SU-DHL-6 (cell line): Measurements from ENCODE around the gene NOS3.

Experiments used
- EZH2phosphoT487 ChIP-seq: fragments of 200-600 bp; sonication (generic), shearing (Covaris generic); conservative IDR thresholded peaks from 2 replicates; pipeline ENCODE4 v1.6.1; 2018; ENCODE audit warnings: mild to moderate bottlenecking, antibody characterized with exemption, low read length, moderate library complexity, mixed read lengths
- TF ChIP-seq, protein P1 (sequence below): fragments of 200-600 bp; sonication (generic); IDR thresholded peaks from one replicate; pipeline ENCODE4 v1.5.1; 2017; ENCODE audit warnings: antibody characterized with exemption, mild to moderate bottlenecking, low read length, moderate library complexity; ENCODE audit not compliant: insufficient read depth, poor library complexity, severe bottlenecking

DNA sequence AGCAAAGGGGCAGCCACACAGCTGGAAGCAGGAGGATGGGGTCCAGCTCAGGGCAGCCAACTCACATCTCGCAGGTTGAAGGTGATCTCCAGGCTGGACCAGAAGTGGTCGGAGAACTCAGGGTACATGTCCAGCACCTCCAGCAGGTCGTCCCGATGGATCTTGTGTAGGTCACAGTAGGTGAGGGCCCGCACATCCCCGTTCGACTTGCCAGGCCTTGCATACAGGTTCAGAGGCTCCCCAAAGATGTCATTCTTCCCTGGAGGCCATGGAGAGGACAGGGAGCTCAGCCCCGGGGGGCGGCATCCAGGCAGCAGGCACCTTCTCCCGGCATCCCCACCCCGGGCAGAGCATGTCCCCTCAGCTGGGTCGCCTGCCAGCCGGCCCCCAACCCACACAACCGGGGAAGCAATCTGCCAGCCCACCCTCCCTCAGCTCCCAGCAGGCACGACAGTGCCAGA is 42.0 kb upstream of the NOS3 start:
- TF ChIP-seq, protein P1, sequence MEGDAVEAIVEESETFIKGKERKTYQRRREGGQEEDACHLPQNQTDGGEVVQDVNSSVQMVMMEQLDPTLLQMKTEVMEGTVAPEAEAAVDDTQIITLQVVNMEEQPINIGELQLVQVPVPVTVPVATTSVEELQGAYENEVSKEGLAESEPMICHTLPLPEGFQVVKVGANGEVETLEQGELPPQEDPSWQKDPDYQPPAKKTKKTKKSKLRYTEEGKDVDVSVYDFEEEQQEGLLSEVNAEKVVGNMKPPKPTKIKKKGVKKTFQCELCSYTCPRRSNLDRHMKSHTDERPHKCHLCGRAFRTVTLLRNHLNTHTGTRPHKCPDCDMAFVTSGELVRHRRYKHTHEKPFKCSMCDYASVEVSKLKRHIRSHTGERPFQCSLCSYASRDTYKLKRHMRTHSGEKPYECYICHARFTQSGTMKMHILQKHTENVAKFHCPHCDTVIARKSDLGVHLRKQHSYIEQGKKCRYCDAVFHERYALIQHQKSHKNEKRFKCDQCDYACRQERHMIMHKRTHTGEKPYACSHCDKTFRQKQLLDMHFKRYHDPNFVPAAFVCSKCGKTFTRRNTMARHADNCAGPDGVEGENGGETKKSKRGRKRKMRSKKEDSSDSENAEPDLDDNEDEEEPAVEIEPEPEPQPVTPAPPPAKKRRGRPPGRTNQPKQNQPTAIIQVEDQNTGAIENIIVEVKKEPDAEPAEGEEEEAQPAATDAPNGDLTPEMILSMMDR: no peak
- no peak for TF ChIP-seq EZH2phosphoT487
